ENCODE results near the gene PIK3C2G. TPM values are rescaled to one million over a fixed set of nuclear protein-coding genes. Genes with fewer than 3 reads are reported as not detected.

PIK3C2G gene
- total RNA-seq, 1 experiment from 2014 or later: not detected

- no peak overlapping the region for H2BK120ac ChIP-seq (ENCODE audit: low read depth, low read length, poor library complexity, severe bottlenecking)
- H3K27me3 ChIP-seq (ENCODE audit: insufficient read depth, low read length): no peaks in the 10 kb centered on the region
- H3T11ph ChIP-seq (ENCODE audit: low read length): no peak overlapping the region
- H2AK5ac ChIP-seq (ENCODE audit: insufficient read length, low read length): no peak overlapping the region
- H3K23ac ChIP-seq (ENCODE audit: insufficient read length, low read depth, low read length): no peak overlapping the region
- peaks cover 0 to 2% (median 0%) of the 10 kb centered on the region in 3 experiments; a peak in 1 of 7 replicates for H3K36me3 Mint-ChIP-seq (ENCODE audit: insufficient read depth in 1 of 3, low read depth in 3 of 3)
- no peak overlapping the region for H2BK5ac ChIP-seq (ENCODE audit: insufficient read length, low read length)
- H3K56ac ChIP-seq (ENCODE audit: insufficient read length, low read depth, low read length): no peak overlapping the region
- no peak overlapping the region for H3K27ac Mint-ChIP-seq
- H3K4me1 Mint-ChIP-seq: no peaks in the 10 kb centered on the region; a peak in 2 of 4 replicates
- no peak overlapping the region for H4K91ac ChIP-seq (ENCODE audit: insufficient read length, low read depth, low read length)
- H3K4ac ChIP-seq (ENCODE audit: low read depth, low read length): no peak overlapping the region
- no peaks in the 10 kb centered on the region for H3K79me1 ChIP-seq (ENCODE audit: insufficient read depth, low read depth, low read length, poor library complexity, severe bottlenecking)
- no peak for TF ChIP-seq CTCF (conservative IDR thresholded peaks at IDR 0.05)
- H3K9ac ChIP-seq (ENCODE audit: extremely low read depth, insufficient read length, low read length): no peak overlapping the region
- H3K23me2 ChIP-seq (ENCODE audit: insufficient read length, low read depth, low read length, poor library complexity, severe bottlenecking): no peaks in the 10 kb centered on the region
- no peaks in the 10 kb centered on the region; a peak in 1 of 5 replicates for H3K9me3 Mint-ChIP-seq
- H3K27me3 Mint-ChIP-seq (ENCODE audit: low read depth): no peaks in the 10 kb centered on the region
- WGBS (ENCODE audit: extremely low coverage, insufficient read length, low lambda C conversion rate): no CpG with 5 or more reads among the region's 4 CpGs
- no peak overlapping the region for H3K27ac ChIP-seq (ENCODE audit: insufficient read length, low read depth, low read length)
- no peak overlapping the region for H2AFZ ChIP-seq (ENCODE audit: low read length)
- no peaks in the 10 kb centered on the region for H4K20me1 ChIP-seq (ENCODE audit: control insufficient read depth, insufficient read depth, insufficient read length)
- H3K4me2 ChIP-seq (ENCODE audit: insufficient read depth, insufficient read length, low read length): no peak overlapping the region
- H2BK15ac ChIP-seq (ENCODE audit: low read depth, low read length): no peak overlapping the region
- DNase-seq: no peak
- no peaks in the 10 kb centered on the region for H3K4me1 ChIP-seq (ENCODE audit: insufficient read depth, low read length)
- H2BK12ac ChIP-seq (ENCODE audit: insufficient read length, low read depth, low read length): no peak overlapping the region
- H4K5ac ChIP-seq (ENCODE audit: insufficient read length, low read depth, low read length): no peak overlapping the region
- H3K14ac ChIP-seq (ENCODE audit: insufficient read depth, low read length): no peak overlapping the region
- no peak overlapping the region for H3K18ac ChIP-seq (ENCODE audit: insufficient read length, low read depth, low read length)
- no peak overlapping the region for H3K4me3 Mint-ChIP-seq
- no peak overlapping the region for H2BK20ac ChIP-seq (ENCODE audit: low read depth, low read length, poor library complexity, severe bottlenecking)
- no peaks in the 10 kb centered on the region for H3K9me3 ChIP-seq (ENCODE audit: control insufficient read depth, low read depth, low read length)
- H3K79me2 ChIP-seq (ENCODE audit: insufficient read depth, low read length): no peaks in the 10 kb centered on the region
- H4K8ac ChIP-seq (replicated peaks; ENCODE audit: insufficient read length, low read depth, low read length): no peak overlapping the region
Observed at GRCh38 chr12:18640321-18640955, 379.1 kb downstream of the PIK3C2G start.
